Breast epithelium (tissue), 3 donors: ENCODE results near the gene CACNA2D3.

Experiments
- CTCF ChIP-seq, 3 donors: fragments of 450-650 bp; IDR thresholded peaks; one replicate each; pipeline ENCODE4 v1.5.1; 2016 to 2017; ENCODE audit warnings: antibody characterized with exemption in 3 of 3, mild to moderate bottlenecking in 3 of 3, moderate library complexity in 3 of 3
- POLR2A ChIP-seq: fragments of 450-650 bp; IDR thresholded peaks from one replicate; pipeline ENCODE4 v1.6.1; 2016; ENCODE audit warnings: antibody characterized with exemption, mild to moderate bottlenecking, moderate library complexity
- POLR2AphosphoS5 ChIP-seq, 3 donors: sonication (generic); formaldehyde crosslinking; IDR thresholded peaks; one replicate each; pipeline ENCODE4 v1.6.1; 2017; ENCODE audit warnings: antibody characterized with exemption in 3 of 3

DNA sequence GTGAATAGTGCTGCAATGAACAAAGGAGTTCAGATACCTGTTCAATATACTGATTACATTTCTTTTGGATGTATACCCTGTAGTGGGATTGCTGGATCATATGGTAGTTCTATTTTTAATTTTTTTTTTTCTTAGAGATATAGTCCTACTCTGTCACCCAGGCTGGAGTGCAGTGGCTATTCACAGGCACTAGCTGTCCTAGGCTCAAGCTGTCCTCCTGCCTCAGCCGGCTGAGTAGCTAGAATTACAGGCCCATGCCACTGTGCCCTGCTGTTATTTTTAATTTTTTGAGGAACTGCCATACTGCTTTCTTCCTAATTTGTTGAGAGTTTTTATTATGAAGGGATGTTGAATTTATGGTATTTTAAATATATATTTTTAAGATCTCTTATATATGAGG is 23.0 kb upstream of the CACNA2D3 start:
- TF ChIP-seq POLR2A (no peak), POLR2AphosphoS5 (IDR thresholded peaks at IDR 0.05) (no peak), CTCF (IDR thresholded peaks at IDR 0.05) (no peak)
